Measurements from ENCODE around the gene CTXND2.
"Not testable (repeated sequence)": the region's sequence is repeated elsewhere in the genome, so short reads cannot be mapped to it uniquely, and the experiment has no call there.

CTXND2 gene

GRCh38 chr1:150887018-150887417, at the start of gene CTXND2:
TSS of gene CTXND2 (plus strand) at chr1:150887136. CDS start at chr1:150912315, 25,179 bp downstream.
- DNase-seq, result no peak

GRCh38 chr1:150840850-150841249, 46.1 kb upstream of the CTXND2 start:
- not testable (repeated sequence) for DNase-seq

GRCh38 chr1:150841626-150842025, 45.3 kb upstream of the CTXND2 start:
- no peak for DNase-seq

GRCh38 chr1:150842343-150842742, 44.6 kb upstream of the CTXND2 start:
- DNase-seq, result no peak

GRCh38 chr1:150842964-150843363, 44.0 kb upstream of the CTXND2 start:
- DNase-seq, result no peak

- DNase-seq, result no peak
These were observed 43.5 kb upstream of the CTXND2 start for GRCh38 chr1:150843474-150843873.

GRCh38 chr1:150846473-150847146, 40.3 kb upstream of the CTXND2 start:
- no peak for DNase-seq

GRCh38 chr1:150850801-150851362, 36.1 kb upstream of the CTXND2 start:
- not testable (repeated sequence) for DNase-seq

GRCh38 chr1:150852734-150853133, 34.2 kb upstream of the CTXND2 start:
- not testable (repeated sequence) for DNase-seq

GRCh38 chr1:150863724-150864123, 23.2 kb upstream of the CTXND2 start:
- no peak for DNase-seq

GRCh38 chr1:150864200-150864599, 22.7 kb upstream of the CTXND2 start:
- DNase-seq, result not testable (repeated sequence)

- DNase-seq, result no peak
These were observed 17.3 kb upstream of the CTXND2 start for GRCh38 chr1:150869683-150870082.

GRCh38 chr1:150872572-150872971, 14.4 kb upstream of the CTXND2 start:
- DNase-seq, result no peak

- DNase-seq, result no peak
These were observed 13.4 kb upstream of the CTXND2 start for GRCh38 chr1:150873521-150873920.

- DNase-seq, result no peak
These were observed 12.3 kb upstream of the CTXND2 start for GRCh38 chr1:150874455-150875196.

GRCh38 chr1:150875197-150876118, 11.5 kb upstream of the CTXND2 start:
- DNase-seq, result no peak

- DNase-seq, result peak; percentile 85
These were observed 10.8 kb upstream of the CTXND2 start for GRCh38 chr1:150876119-150876454.

GRCh38 chr1:150878931-150879330, 8.0 kb upstream of the CTXND2 start:
- DNase-seq, result not testable (repeated sequence)

- DNase-seq, result no peak
These were observed 5.4 kb upstream of the CTXND2 start for GRCh38 chr1:150881331-150882070.

- not testable (repeated sequence) for DNase-seq
These were observed 3.8 kb upstream of the CTXND2 start for GRCh38 chr1:150883121-150883520.

- DNase-seq, result no peak
These were observed 1.8 kb downstream of the CTXND2 start for GRCh38 chr1:150888727-150889126.

GRCh38 chr1:150890033-150890416, 3.1 kb downstream of the CTXND2 start:
- no peak for DNase-seq
